KBM-7 (cell line): ENCODE measurements around the gene ASB5.
"Not testable (repeated sequence)": the region's sequence is repeated elsewhere in the genome, so short reads cannot be mapped to it uniquely, and the experiment has no call there.

Source experiments
- DNase-seq: peaks from one replicate; pipeline ENCODE4 v3.0.0-alpha.2; 2015
- in situ Hi-C: fragments of 300-500 bp; cut with MboI; formaldehyde crosslinking; loops from 2 replicates; pipeline ENCODE4 v1.14.3; 2020; ENCODE audit warnings: low sequenced_read_pairs, low pct_unique_long_range_greater_than_20kb, mixed read lengths

Gene ASB5

DNA sequence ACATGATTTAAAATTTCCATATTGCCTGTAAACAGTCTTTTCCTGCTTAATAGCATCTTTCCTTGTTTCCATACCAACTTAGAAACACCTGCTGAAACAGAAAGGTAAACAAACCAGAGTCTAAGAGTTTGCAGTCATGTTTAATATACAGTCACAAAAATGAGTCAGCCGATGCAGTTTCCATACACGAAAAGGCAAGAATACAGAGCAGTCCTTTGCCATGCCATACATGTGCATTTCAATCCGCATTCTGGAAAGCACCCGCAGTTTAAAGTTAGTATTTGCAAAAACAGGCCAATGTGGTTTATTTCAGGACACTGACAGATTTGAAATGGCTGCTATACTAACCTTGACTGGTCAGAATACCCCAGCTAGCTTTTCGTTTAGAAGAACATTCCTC is 32.1 kb downstream of the ASB5 start:
- no peak for DNase-seq
- in situ Hi-C loops: no loop called here

DNA sequence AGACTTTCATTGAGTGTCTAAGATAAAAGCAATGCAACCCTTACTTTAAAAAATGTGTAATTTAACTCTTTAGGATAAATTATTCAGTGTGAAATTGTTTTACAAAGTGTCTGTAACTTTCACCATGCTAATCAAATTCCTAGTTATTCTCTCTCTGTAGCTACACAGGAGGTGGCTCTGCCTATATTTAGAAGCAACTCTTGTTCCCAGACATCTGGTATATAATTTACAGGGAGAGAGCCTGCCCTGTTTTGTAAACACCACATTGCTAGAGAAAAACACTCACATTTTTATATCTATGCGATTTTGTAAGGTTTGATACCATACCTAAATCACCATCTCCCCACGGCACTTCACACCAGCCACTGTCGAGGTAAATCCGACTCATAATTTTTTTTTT is 38.2 kb downstream of the ASB5 start:
- no peak for DNase-seq
- in situ Hi-C loops: no loop called here

DNA sequence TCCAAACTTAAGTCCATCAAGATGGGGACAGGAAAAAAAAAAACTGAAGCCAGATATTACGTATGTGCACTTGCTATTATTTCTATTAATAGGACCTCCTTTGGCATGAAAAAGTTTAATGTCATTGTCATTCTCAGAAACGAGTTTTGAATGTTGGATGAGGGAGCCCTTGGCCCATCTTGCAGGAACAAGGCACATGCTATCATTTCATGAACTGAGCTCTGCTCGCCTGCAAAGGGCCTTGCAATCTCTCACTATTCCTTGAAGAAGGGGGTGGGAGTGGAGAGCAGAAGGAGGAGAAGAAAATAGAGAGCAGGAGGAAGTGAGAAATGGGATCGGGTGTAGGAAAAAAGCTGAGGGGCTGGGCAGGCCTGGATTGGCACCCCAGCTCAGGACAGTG is 39.4 kb downstream of the ASB5 start:
- in situ Hi-C loops: no loop called here
- no peak for DNase-seq

DNA sequence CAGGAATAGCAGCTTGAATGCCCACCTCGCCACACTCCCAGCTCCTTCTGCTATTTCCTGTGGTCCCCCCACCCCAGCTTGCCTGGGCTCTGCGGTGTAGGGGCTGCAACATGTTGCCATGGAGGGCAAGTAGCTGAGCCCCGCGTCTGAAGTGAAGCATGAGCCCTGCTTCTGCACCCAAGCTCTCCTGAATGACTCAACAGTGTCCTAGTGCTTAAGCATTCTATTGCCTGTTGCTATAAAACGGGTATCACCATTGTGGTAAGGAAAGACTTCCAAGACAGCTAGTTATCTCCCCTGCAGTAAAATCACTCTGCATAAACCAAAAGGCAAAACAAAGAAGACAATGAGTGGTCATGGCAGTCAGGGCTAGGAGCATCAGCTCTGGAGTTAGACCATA is 42.3 kb downstream of the ASB5 start:
- in situ Hi-C loops: no loop called here
- DNase-seq: no peak

DNA sequence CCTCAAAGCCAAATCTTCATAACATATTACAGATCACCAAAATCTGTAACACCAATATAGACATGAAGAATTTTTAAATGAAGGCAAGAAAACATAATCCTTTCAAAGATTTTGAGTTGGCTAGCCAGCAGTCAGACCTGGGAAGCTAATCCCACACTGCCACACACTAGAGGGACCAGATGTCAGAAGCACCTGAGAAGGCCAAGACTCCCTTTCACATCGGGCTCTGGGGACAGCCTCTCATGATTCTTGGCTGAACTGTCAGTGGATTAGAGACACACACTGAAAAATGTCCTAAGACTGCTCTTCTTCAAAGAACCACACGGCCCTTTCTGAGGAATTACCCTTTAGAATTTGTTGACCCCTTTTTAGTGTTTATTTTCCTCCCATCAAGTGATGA is 45.5 kb downstream of the ASB5 start:
- no peak for DNase-seq
- in situ Hi-C loops: no loop called here

DNA sequence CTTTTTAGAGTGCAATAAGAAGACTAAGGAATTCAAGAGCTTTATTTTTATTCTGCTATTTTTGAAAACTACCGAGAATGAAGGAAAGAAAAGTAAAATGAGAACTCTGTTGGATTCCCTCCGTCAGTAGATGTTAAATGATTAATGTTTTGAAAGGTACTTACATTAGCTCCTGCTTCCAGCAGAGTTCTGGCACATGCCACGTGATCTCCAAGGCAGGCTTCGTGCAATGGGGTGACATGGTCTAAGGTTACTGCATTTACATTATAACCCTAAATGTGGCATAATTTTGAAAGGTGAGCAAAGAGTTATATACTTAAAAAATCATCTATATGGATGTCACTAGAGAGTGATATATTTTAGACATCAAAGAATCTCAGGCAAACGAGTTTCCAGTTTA is 46.9 kb downstream of the ASB5 start:
- in situ Hi-C loops: no loop called here
- no peak for DNase-seq

DNA sequence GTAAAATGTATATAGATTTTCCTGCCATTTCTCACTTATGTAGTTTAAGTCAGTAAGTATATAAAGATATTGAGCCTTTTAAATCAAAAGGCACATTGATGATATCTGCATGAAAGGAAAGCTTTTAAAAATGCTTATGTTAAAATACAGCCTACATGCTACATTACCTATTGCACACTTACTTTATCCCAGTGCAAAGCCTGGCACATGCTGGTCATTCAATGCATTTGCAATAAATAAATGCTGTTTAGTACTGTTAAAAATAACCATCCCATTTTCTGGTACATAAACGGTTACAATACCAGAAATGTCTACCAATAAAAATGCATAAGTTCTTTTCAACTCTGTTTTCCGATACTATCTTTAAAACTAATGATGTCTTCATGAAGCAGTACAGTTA is 51.5 kb downstream of the ASB5 start:
- in situ Hi-C loops: no loop called here
- no peak for DNase-seq

DNA sequence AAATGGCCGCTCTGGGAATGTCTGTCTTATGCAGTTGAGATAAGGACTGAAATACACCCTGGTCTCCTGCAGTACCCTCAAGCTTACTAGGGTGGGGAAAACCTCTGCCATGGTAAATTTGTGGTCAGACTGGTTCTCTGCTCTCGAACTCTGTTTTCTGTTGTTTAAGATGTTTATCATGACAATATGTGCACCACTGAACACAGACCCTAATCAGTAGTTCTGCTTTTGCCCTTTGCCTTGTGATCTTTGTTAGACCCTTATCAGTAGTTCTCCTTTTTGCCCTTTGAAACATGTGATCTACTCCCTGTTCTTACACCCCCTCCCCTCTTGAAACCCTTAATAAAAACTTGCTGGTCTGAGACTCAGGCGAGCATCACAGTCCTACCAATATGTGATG is 56.7 kb downstream of the ASB5 start:
- in situ Hi-C loops: not testable (repeated sequence)

DNA sequence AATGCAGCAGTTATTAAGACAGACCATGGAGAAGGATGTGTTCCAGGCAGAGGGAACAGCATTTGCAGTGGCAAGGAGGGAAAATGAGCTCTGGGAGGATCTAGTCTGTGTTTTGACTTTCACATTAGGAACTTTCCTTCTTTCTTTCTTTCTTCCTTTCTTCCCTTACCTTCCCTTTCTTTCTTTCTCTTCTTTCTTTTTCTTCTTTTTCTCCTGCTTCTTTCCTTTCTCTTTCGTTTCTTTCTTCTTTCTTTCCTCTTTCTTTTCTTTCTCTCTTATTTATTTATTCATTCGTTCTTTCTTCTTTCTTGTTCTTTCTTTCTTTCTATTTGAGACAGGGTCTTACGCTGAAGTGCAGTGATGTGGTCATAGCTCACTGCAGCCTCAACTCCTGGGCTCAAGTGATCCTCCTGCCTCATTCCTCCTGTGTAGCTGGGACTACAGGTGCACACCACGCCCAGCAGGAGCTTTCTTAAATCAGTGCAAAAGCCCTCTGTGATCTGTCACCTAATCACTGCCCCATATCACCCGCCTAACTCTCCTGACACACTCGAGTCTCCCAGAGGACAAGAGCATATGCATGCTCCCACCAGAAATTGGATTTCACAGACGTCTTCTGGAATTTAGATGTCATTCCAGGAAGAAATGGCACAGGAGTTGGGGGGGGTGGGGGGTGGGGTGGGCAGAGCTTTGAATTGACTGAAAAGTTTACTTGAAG is 58.3 kb downstream of the ASB5 start:
- no peak for DNase-seq
- in situ Hi-C loops: no loop called here

More for the DNA sequence above, 56.7 kb downstream of the ASB5 start:
- peak; percentile 79 for DNase-seq

DNA sequence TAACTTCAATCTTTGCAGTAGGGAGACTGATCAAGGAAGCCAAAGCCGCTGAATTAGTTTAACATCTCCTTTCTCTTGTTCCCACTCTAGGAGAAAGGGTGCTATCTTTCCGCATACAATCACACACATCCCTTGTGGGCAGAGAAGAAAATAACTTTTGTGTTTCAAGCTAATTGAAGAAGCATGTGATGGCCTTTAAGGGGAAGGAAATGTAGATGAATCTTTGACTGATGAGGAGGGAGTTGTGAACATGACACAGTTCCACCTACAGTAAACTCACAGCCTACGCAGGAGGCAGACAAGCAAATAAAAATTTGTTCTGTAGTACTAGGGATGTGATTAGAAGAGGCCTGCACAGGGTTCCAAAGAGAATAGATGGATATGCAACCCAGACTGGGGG is 58.9 kb downstream of the ASB5 start:
- in situ Hi-C loops: no loop called here
- DNase-seq: peak; percentile 48

DNA sequence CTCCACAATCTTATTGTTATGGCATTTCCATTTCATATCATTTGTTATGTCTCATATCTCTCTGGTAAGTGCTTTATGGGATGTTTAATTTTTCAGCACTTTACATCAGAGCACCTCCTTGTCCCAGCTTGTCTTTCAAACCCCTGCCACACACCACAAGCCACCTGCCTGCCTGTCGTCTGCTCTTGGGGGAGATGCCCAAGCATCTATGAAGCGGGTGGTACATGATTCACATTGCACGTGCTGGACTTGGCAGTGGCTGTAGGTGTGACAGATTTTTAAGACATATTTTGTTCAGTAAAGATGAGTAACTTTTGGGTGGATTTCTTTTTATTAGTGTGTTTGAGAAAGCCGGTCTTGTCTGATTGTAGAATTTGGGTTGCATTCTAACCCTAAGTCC is 59.5 kb downstream of the ASB5 start:
- no peak for DNase-seq
- in situ Hi-C loops: no loop called here

DNA sequence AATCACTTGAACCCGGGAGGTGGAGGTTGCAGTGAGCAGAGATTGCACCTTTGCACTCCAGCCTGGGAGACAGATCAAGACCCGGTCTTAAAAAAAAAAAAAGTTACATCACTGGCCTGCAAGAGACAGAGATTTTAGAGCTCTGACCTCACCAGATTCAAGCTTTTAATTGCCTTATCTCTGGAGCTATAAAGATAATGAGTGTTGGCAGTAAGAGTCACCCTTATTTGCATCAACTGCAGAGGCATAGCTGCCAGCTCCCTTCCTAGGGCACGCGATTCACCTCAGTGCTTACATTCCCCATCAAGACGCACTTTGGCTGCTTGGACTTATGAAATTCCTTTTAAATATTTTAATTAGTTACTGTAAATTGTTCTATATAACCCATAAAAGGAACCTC is 61.2 kb downstream of the ASB5 start:
- no peak for DNase-seq
- in situ Hi-C loops: no loop called here

DNA sequence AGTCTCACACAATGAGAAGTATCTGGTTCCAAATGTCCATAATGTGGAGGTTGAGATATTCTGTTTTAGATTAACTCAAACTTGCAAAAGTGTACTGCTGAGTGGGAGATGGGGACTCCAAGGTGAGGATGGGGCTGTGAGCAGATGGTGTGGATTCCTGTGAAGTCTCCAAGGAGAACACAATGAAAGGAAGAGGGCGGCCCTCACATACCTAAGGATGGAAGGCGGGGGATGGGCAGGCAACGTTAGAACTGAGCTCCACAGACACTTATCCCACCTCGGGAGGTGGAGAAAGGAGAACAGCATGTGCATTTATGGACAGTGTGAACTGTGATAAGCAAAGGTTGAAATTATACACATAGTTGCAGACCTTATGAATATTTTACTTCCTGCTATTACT is 63.7 kb downstream of the ASB5 start:
- DNase-seq: no peak
- in situ Hi-C loops: no loop called here

DNA sequence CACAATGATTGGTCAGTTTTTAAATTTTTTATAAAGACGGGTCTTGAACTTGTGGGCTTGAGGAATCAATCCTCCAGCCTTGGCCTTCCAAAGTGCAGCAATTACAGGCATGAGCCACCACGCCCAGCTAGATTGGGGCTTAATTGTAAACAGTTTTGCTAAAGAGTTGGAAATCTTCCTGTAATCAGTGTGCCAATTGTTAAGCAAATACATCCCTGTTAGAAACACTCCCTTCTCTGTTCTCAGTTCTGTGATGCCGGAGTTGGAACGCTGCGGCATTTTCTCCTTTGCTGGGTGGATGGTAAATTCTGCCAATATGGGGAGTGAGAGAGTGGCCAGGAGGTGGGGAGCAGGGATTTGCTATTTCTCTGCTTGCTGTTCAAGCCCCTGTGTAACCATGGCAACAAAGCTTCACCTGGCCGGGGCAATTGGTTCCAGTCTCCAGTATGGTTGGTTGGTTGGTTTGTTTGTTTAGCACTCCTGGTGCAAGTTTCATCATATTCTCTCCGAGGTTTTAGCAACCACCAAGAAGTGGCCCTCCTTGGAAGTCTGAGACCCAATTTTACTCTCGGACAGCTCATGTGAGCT is 70.6 kb downstream of the ASB5 start:
- DNase-seq: no peak
- in situ Hi-C loops: no loop called here

DNA sequence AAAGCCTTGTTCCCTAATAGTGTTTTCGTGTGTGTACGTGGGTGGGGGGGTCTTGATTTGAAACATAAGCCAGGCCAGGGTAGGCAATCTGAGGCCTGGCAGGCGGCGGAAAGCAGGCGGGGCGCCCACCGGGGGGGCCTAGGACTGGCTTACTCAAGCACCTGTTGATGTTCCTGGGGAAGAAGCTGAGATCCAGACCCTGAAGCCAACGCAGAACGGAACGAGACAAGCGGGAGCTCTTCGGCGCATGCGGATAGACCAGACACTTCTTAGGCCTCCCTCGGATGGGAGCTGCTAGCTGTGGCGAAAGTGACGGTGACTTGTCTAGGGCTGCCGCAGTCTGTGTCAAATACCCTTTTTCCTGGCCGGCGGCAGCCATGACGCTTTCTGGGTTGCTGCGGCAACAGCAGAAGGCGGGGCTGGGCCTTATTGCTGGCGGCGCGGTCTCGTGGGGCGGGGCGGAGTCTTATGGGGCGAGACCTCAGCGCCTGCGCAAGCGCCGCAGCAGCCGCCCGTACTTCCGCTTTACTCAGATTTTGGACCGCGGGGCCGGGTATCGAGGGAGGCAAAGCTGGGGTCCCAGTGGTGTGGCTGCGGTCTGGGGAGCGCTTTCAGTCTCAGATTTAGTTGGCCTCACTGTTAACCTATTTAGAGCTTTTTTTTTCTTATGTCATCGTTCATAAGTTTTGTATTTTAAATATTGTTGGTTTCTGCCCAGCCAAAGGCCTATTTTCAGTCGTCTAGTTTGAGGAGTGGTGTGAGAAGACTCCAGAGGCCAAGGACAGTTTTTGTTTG is 73.6 kb downstream of the ASB5 start, which contains the start of gene SPATA4:
Gene SPATA4, minus strand, starts transcription at position 402 of the 795 bp plus-strand sequence. Its CDS starts 23 bp downstream, at position 379.
- peak; percentile 94 for DNase-seq
- in situ Hi-C loops: no loop called here

DNA sequence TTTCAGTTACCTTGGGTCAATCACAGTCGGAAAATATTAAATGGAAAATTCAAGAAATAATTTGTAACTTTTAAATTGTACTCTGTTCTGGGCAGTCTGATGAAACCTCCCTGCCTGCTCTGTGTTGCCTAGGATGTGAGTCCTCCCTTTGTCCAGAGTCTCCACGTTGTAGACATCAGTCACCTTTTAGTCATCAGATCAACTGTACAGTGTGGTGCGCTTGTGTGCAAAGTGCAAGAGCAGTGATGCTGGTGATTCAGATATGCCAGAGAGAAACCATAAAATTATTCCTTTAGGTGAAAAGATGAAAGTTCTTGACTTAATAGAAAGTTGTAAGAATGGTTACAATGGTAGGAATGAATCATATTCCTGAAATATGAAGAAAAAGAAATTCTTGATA is 75.1 kb downstream of the ASB5 start:
- DNase-seq: no peak
- in situ Hi-C loops: no loop called here

DNA sequence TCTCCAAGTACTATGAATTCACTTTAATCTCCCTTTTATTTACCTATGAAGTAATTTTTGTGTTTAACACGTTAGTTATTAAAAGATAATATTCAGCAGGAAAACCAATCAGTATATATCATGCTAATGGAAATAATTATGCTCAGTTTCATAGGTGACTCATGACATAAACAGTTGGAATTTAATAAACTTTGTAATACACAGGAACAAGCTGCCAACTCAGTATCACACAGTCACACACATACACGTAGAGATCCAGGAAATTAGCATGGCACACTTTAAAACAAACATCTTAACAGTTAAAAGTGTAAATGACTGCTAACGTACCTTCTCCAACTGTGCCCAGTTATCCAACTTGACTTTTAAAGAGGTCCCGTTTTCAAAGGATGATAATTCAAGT is 75.9 kb downstream of the ASB5 start:
- DNase-seq: no peak
- in situ Hi-C loops: no loop called here

DNA sequence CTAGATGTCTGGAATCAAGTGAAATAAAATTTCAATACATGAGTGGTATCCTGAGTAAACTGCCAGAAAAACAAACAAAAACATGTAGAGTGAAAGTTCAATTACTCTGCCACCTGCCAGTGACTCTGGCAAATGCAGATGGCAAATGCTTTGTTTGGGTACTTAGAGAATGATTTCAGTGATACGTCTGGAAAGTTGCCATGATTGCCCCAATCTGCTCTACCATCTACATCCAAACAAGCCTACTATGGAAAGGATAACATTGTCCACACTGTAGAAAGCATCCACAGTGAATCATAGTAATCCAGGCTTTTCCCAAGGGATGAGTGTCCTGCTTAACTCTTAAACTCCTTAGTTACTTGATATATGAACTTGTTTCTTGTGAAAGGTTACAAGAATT is 77.0 kb downstream of the ASB5 start:
- in situ Hi-C loops: no loop called here
- no peak for DNase-seq

DNA sequence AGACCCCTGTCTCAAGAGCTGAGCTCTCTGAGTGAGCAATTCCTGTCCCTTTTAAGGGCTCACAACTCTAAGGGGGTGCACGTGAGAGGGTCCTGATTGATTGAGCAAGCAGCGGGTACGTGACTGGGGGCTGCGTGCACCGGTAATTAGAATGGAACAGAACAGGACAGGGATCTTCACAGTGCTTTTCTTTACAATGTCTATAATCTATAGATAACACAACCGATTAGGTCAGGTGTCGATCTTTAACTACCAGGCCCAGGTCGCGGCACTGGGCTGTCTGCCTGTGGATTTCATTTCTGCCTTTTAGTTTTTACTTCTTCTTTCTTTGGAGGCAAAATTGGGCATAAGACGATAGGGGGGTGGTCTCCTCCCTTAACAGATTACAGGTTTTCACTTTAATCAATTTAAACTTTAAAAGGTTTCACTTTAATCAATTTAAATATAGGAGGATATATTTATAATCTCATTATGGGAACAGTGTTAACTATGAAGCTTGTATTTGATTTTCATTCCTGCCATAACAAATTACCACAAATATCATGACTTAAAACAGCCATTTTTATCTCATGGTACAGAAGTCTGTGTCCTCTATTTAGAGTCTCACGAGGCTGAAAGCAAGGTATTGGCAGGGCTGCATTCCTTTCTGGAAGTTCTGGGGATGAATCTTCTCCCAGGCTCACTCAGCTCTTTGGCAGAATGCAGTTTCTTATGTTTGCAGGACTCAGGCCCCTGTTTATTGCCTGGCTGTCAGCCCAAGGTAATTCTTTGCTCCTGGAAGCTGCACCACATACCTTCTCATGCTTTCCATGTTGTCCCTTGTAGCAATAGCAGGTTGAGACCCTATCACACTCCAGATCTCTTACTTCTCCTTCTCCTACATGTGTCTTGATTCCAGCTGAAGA is 78.9 kb downstream of the ASB5 start:
- in situ Hi-C loops: no loop called here
- DNase-seq: no peak
